GM10847 (cell line): ENCODE data around the gene PCSK2.

Experiments used
- POLR2A ChIP-seq: IDR thresholded peaks from 2 replicates; pipeline ENCODE4 v1.6.1; 2011; ENCODE audit not compliant: insufficient read length; ENCODE audit errors: extremely low read depth

PCSK2 gene

GRCh38 chr20:17437251-17437650 lies 210.4 kb downstream of the PCSK2 start:
- TF ChIP-seq POLR2A, result no peak

GRCh38 chr20:17438436-17439039 lies 211.7 kb downstream of the PCSK2 start:
- no peak for TF ChIP-seq POLR2A

GRCh38 chr20:17439616-17440296 lies 212.9 kb downstream of the PCSK2 start:
- TF ChIP-seq POLR2A, result no peak

- no peak for TF ChIP-seq POLR2A
These were observed 214.9 kb downstream of the PCSK2 start for GRCh38 chr20:17441745-17442144.

- TF ChIP-seq POLR2A, result no peak
These were observed 215.7 kb downstream of the PCSK2 start for GRCh38 chr20:17442588-17442987.

GRCh38 chr20:17443131-17443858 lies 216.5 kb downstream of the PCSK2 start:
- no peak for TF ChIP-seq POLR2A

GRCh38 chr20:17444091-17444490 lies 217.3 kb downstream of the PCSK2 start:
- TF ChIP-seq POLR2A, result no peak

- no peak for TF ChIP-seq POLR2A
These were observed 218.7 kb downstream of the PCSK2 start for GRCh38 chr20:17445543-17445942.

GRCh38 chr20:17446171-17446570 lies 219.3 kb downstream of the PCSK2 start:
- no peak for TF ChIP-seq POLR2A

- TF ChIP-seq POLR2A, result no peak
These were observed 221.2 kb downstream of the PCSK2 start for GRCh38 chr20:17448071-17448470.

- TF ChIP-seq POLR2A, result no peak
These were observed 222.2 kb downstream of the PCSK2 start for GRCh38 chr20:17449031-17449430.

- no peak for TF ChIP-seq POLR2A
These were observed 225.6 kb downstream of the PCSK2 start for GRCh38 chr20:17452441-17452840.

GRCh38 chr20:17453592-17453991 lies 226.8 kb downstream of the PCSK2 start:
- no peak for TF ChIP-seq POLR2A

GRCh38 chr20:17456279-17456678 lies 229.4 kb downstream of the PCSK2 start:
- TF ChIP-seq POLR2A, result no peak

GRCh38 chr20:17457079-17457478 lies 230.2 kb downstream of the PCSK2 start:
- TF ChIP-seq POLR2A, result no peak

- TF ChIP-seq POLR2A, result no peak
These were observed 230.8 kb downstream of the PCSK2 start for GRCh38 chr20:17457588-17458190.
